HepG2 (cell line): ENCODE data around the gene ZNF394.

Experiments
- IRF2 ChIP-seq: IDR thresholded peaks from 2 replicates; pipeline ENCODE4 v1.6.1; 2018; ENCODE audit warnings: missing genetic modification reagents, missing compliant biosample characterization
- MXD4 ChIP-seq: IDR thresholded peaks from 2 replicates; pipeline ENCODE4 v1.6.1; 2016; ENCODE audit warnings: mild to moderate bottlenecking, missing biosample characterization, missing genetic modification reagents
- POLR2AphosphoS5 ChIP-seq: IDR thresholded peaks from 2 replicates; pipeline ENCODE4 v1.6.1; 2012; ENCODE audit warnings: low read depth, low read length
- SMC3 ChIP-seq: IDR thresholded peaks from 2 replicates; pipeline ENCODE4 v1.6.1; 2011; ENCODE audit warnings: low read length, improper control_type of control experiment
- ZNF513 ChIP-seq: sonication (generic); formaldehyde crosslinking; conservative IDR thresholded peaks from 2 replicates; pipeline ENCODE4 v1.5.0; 2020; ENCODE audit warnings: missing genetic modification reagents

GRCh38 chr7:99514050-99514449 lies 14.0 kb upstream of the ZNF394 start:
- no peak for TF ChIP-seq ZNF513 (CRISPR knock-in tag)
- no peak for TF ChIP-seq IRF2
- TF ChIP-seq MXD4 (CRISPR knock-in tag): no peak
- no peak for TF ChIP-seq SMC3
- no peak for TF ChIP-seq POLR2AphosphoS5
